Parathyroid adenoma (tissue), 2 donors: ENCODE results near the gene ZNF398.

Source experiments
- H2AFZ ChIP-seq: fragments of 300-600 bp; sonication (generic); one replicate; pipeline ENCODE4 v1.7.0; 2017; ENCODE audit warnings: antibody characterized with exemption, mild to moderate bottlenecking
- H3K27ac ChIP-seq: fragments of 300-600 bp; sonication (generic); one replicate; pipeline ENCODE4 v1.7.0; 2017
- H3K27me3 ChIP-seq: fragments of 300-600 bp; sonication (generic); one replicate; pipeline ENCODE4 v1.7.0; 2017; ENCODE audit warnings: low read length; ENCODE audit not compliant: control insufficient read depth, insufficient read depth
- H3K36me3 ChIP-seq: fragments of 300-600 bp; sonication (generic); one replicate; pipeline ENCODE4 v1.7.0; 2017; ENCODE audit warnings: low read length; ENCODE audit not compliant: control insufficient read depth, insufficient read depth
- H3K4me1 ChIP-seq: fragments of 300-600 bp; sonication (generic); one replicate; pipeline ENCODE4 v1.7.0; 2017; ENCODE audit warnings: control low read depth
- H3K4me2 ChIP-seq: fragments of 300-600 bp; sonication (generic); one replicate; pipeline ENCODE4 v1.7.0; 2017; ENCODE audit warnings: low read length
- H3K4me3 ChIP-seq: fragments of 300-600 bp; sonication (generic); one replicate; pipeline ENCODE4 v1.7.0; 2017; ENCODE audit warnings: low read depth, low read length
- H3K79me2 ChIP-seq: fragments of 300-600 bp; sonication (generic); one replicate; pipeline ENCODE4 v1.7.0; 2017; ENCODE audit warnings: control low read depth
- H3K9ac ChIP-seq: fragments of 300-600 bp; sonication (generic); one replicate; pipeline ENCODE4 v1.7.0; 2017; ENCODE audit warnings: mild to moderate bottlenecking
- H3K9me3 ChIP-seq: fragments of 300-600 bp; sonication (generic); one replicate; pipeline ENCODE4 v1.7.0; 2017; ENCODE audit warnings: low read length; ENCODE audit not compliant: control insufficient read depth
- TF ChIP-seq, protein P1 (sequence below): fragments of 300-600 bp; sonication (generic); IDR thresholded peaks from one replicate; pipeline ENCODE4 v1.7.0; 2017; ENCODE audit warnings: antibody characterized with exemption, mild to moderate bottlenecking
- donor health status: primary hyperparathyroidism.

Gene ZNF398

GRCh38 chr7:149207324-149208035 lies 60.2 kb downstream of the ZNF398 start:
- Histone ChIP-seq H3K9me3 (no peaks in the 10 kb centered on the region), H2AFZ (no peak overlapping the region), H3K4me1 (no peaks in the 10 kb centered on the region), H3K4me2 (no peak overlapping the region), H3K4me3 (no peak overlapping the region), H3K9ac (no peak overlapping the region), H3K27ac (no peak overlapping the region), H3K27me3 (no peaks in the 10 kb centered on the region), H3K36me3 (no peaks in the 10 kb centered on the region), H3K79me2 (peaks cover 15% of the 10 kb centered on the region)
- TF ChIP-seq, protein P1, sequence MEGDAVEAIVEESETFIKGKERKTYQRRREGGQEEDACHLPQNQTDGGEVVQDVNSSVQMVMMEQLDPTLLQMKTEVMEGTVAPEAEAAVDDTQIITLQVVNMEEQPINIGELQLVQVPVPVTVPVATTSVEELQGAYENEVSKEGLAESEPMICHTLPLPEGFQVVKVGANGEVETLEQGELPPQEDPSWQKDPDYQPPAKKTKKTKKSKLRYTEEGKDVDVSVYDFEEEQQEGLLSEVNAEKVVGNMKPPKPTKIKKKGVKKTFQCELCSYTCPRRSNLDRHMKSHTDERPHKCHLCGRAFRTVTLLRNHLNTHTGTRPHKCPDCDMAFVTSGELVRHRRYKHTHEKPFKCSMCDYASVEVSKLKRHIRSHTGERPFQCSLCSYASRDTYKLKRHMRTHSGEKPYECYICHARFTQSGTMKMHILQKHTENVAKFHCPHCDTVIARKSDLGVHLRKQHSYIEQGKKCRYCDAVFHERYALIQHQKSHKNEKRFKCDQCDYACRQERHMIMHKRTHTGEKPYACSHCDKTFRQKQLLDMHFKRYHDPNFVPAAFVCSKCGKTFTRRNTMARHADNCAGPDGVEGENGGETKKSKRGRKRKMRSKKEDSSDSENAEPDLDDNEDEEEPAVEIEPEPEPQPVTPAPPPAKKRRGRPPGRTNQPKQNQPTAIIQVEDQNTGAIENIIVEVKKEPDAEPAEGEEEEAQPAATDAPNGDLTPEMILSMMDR: no peak

- H3K4me1 ChIP-seq: no peaks in the 10 kb centered on the region
- peaks cover 7% of the 10 kb centered on the region for H3K79me2 ChIP-seq
- no peaks in the 10 kb centered on the region for H3K36me3 ChIP-seq
- H3K27me3 ChIP-seq: no peaks in the 10 kb centered on the region
- H3K9ac ChIP-seq: no peak overlapping the region
- TF ChIP-seq, protein P1: peak; percentile 20
- no peak overlapping the region for H3K4me3 ChIP-seq
- H2AFZ ChIP-seq: no peak overlapping the region
- H3K4me2 ChIP-seq: no peak overlapping the region
- no peak overlapping the region for H3K27ac ChIP-seq
- no peaks in the 10 kb centered on the region for H3K9me3 ChIP-seq
Measured at GRCh38 chr7:149209518-149210269, 62.4 kb downstream of the ZNF398 start.

DNA sequence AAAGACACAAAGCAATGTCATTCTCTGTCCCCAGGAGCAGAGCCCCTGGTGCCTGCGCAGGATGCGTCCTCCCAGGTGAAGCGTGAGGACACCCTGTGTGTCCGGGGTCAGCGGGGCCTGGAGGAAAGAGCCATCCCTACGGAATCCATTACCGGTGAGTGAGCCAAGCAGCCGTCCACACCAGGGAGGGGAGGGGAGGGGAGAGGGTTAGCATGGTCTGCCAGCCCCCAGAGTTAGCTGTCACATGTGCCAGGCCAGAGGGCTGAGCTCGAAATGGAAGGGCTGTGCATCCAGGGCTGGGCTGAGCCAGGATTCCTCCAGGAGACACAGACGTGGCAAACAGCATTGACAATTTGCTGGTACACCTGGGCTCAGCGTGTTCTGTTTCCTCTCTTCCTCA lies 63.3 kb downstream of the ZNF398 start:
- no peaks in the 10 kb centered on the region for H3K9me3 ChIP-seq
- no peaks in the 10 kb centered on the region for H3K27me3 ChIP-seq
- H3K79me2 ChIP-seq: peaks cover 7% of the 10 kb centered on the region
- no peaks in the 10 kb centered on the region for H3K36me3 ChIP-seq
- TF ChIP-seq, protein P1: no peak
- no peak overlapping the region for H3K4me3 ChIP-seq
- no peak overlapping the region for H3K27ac ChIP-seq
- H3K9ac ChIP-seq: no peak overlapping the region
- no peak overlapping the region for H2AFZ ChIP-seq
- H3K4me2 ChIP-seq: no peak overlapping the region
- no peaks in the 10 kb centered on the region for H3K4me1 ChIP-seq

DNA sequence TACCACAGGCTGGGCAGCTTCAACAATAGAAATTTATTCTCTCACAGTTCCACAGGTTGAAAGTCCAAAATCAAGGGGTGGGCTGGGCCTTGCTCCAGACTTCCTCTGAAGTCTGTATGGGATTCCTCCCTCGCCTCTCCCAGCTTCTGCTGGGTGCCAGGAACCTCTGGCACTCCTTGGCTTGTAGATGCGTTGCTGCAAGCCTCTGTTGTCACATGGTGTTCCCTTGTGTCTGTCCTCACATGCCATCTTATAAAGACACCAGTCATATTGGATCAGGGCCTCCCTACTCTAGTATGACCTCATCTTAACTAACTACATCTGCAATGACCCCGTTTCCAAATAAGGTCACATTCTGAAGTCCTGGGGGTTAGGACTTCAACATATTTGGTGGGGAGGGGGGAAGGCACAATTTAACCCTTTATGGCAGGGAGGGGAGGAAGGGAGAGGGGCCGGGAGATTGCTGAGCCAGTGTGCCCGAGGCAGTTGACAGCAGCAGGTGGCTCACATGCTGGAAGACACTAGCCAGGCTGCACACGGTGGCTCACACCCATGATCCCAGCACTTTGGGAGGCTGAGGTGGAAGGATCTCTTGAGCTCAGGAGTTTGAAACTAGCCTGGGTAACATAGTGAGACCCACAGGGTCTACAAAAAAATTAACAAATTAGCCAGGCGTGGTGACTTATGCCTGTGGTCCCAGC lies 66.9 kb downstream of the ZNF398 start:
- Histone ChIP-seq H3K9ac (no peak overlapping the region), H3K4me1 (no peaks in the 10 kb centered on the region), H3K4me3 (no peak overlapping the region), H3K9me3 (no peaks in the 10 kb centered on the region), H2AFZ (no peak overlapping the region), H3K27ac (no peak overlapping the region), H3K4me2 (no peak overlapping the region), H3K79me2 (peaks cover 4% of the 10 kb centered on the region), H3K27me3 (no peaks in the 10 kb centered on the region), H3K36me3 (no peaks in the 10 kb centered on the region)
- TF ChIP-seq, protein P1: no peak
